GM21825 (cell line): ENCODE data around the gene CD300LF.

Source experiments
- ATAC-seq: cut with Tn5 transposase; IDR thresholded peaks from one replicate; pipeline ENCODE4 v1.9.1; 2021; ENCODE audit warnings: mild to moderate bottlenecking, moderate library complexity; ENCODE audit not compliant: unreplicated experiment

Gene CD300LF

GRCh38 chr17:74691151-74691550, 21.6 kb downstream of the CD300LF start:
- no peak for ATAC-seq

- no peak for ATAC-seq
Observed at GRCh38 chr17:74690409-74690825, 22.3 kb downstream of the CD300LF start.

GRCh38 chr17:74687886-74688285, 24.8 kb downstream of the CD300LF start:
- no peak for ATAC-seq

- ATAC-seq: no peak
Observed at GRCh38 chr17:74686761-74687160, 26.0 kb downstream of the CD300LF start.

- no peak for ATAC-seq
Observed at GRCh38 chr17:74682471-74683190, 30.1 kb downstream of the CD300LF start.

- ATAC-seq: no peak
Observed at GRCh38 chr17:74682028-74682427, 30.7 kb downstream of the CD300LF start.

GRCh38 chr17:74680941-74681340, 31.8 kb downstream of the CD300LF start:
- ATAC-seq: no peak

GRCh38 chr17:74680213-74680612, 32.5 kb downstream of the CD300LF start:
- ATAC-seq: no peak

- no peak for ATAC-seq
Observed at GRCh38 chr17:74679374-74679773, 33.3 kb downstream of the CD300LF start.

GRCh38 chr17:74678541-74678940, 34.2 kb downstream of the CD300LF start:
- ATAC-seq: no peak

- ATAC-seq: no peak
Observed at GRCh38 chr17:74677558-74678466, 34.9 kb downstream of the CD300LF start.

- no peak for ATAC-seq
Observed at GRCh38 chr17:74671031-74671771, 41.5 kb downstream of the CD300LF start.

- ATAC-seq: no peak
Observed at GRCh38 chr17:74670329-74670728, 42.4 kb downstream of the CD300LF start.

- ATAC-seq: no peak
Observed at GRCh38 chr17:74663561-74663960, 49.2 kb downstream of the CD300LF start.

- no peak for ATAC-seq
Observed at GRCh38 chr17:74659889-74660288, 52.8 kb downstream of the CD300LF start.

GRCh38 chr17:74658620-74659019, 54.1 kb downstream of the CD300LF start:
- no peak for ATAC-seq

GRCh38 chr17:74654742-74655141, 58.0 kb downstream of the CD300LF start:
- ATAC-seq: no peak

- no peak for ATAC-seq
Observed at GRCh38 chr17:74652020-74652419, 60.7 kb downstream of the CD300LF start.

GRCh38 chr17:74649909-74650308, 62.8 kb downstream of the CD300LF start:
- ATAC-seq: no peak

GRCh38 chr17:74647871-74648672, 64.7 kb downstream of the CD300LF start:
- ATAC-seq: no peak

- no peak for ATAC-seq
Observed at GRCh38 chr17:74646231-74646630, 66.5 kb downstream of the CD300LF start.
